ENCODE results near the gene CCDC121. TPM values are rescaled to one million over a fixed set of nuclear protein-coding genes. Genes with fewer than 3 reads are reported as not detected.
"Not testable (repeated sequence)": the region's sequence is repeated elsewhere in the genome, so short reads cannot be mapped to it uniquely, and the experiment has no call there.

The CCDC121 gene
- total RNA-seq, 1 donor from 2014 or later, result 5.9 TPM

GRCh38 chr2:27640722-27641245 is 12.0 kb upstream of the CCDC121 start:
- no peak overlapping the region for H3K27ac ChIP-seq
- peaks cover 97% of the 10 kb centered on the region for H3K36me3 ChIP-seq
- DNase-seq (no peak), ATAC-seq (no peak)
- H3K4me3 ChIP-seq, result no peak overlapping the region
- no peaks in the 10 kb centered on the region for H3K4me1 ChIP-seq
- no peaks in the 10 kb centered on the region for H3K27me3 ChIP-seq (ENCODE audit: low read depth)
- intact Hi-C loops (cut with DNase I), result no loop called here
- TF ChIP-seq, protein P1, sequence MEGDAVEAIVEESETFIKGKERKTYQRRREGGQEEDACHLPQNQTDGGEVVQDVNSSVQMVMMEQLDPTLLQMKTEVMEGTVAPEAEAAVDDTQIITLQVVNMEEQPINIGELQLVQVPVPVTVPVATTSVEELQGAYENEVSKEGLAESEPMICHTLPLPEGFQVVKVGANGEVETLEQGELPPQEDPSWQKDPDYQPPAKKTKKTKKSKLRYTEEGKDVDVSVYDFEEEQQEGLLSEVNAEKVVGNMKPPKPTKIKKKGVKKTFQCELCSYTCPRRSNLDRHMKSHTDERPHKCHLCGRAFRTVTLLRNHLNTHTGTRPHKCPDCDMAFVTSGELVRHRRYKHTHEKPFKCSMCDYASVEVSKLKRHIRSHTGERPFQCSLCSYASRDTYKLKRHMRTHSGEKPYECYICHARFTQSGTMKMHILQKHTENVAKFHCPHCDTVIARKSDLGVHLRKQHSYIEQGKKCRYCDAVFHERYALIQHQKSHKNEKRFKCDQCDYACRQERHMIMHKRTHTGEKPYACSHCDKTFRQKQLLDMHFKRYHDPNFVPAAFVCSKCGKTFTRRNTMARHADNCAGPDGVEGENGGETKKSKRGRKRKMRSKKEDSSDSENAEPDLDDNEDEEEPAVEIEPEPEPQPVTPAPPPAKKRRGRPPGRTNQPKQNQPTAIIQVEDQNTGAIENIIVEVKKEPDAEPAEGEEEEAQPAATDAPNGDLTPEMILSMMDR (IDR thresholded peaks at IDR 0.05), result no peak
- H3K9me3 ChIP-seq, result no peaks in the 10 kb centered on the region

DNA sequence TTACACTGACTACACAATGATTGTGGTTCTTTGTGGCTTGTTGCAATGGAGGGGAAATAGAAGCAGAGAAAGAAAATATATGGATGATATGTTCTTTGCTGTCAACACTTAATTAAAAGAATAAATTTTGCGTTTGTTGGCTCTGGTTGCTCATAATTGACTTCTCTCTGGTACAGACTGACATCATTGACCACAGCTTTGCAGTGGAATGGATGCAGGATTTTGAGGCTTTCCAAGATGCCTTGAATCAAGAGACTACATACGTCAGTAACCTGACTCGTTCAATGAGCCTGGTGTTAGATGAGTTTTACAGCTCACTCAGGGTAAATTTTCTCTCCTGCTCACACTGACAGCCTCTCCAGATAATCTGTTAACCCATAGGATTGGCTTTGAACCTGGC is 9.9 kb upstream of the CCDC121 start:
- no peaks in the 10 kb centered on the region for H3K4me1 ChIP-seq
- H3K9me3 ChIP-seq, result no peaks in the 10 kb centered on the region
- DNase-seq, result no peak
- ATAC-seq, result no peak
- TF ChIP-seq, protein P1 (IDR thresholded peaks at IDR 0.05), result no peak
- intact Hi-C loops (cut with DNase I), result no loop called here
- peaks cover 97% of the 10 kb centered on the region for H3K36me3 ChIP-seq
- no peak overlapping the region for H3K27ac ChIP-seq
- H3K27me3 ChIP-seq (ENCODE audit: low read depth), result no peaks in the 10 kb centered on the region
- H3K4me3 ChIP-seq, result no peak overlapping the region

- DNase-seq (no peak), ATAC-seq (no peak)
- no peaks in the 10 kb centered on the region for H3K27me3 ChIP-seq (ENCODE audit: low read depth)
- no peaks in the 10 kb centered on the region for H3K4me1 ChIP-seq
- intact Hi-C loops (cut with DNase I), result no loop called here
- no peak overlapping the region for H3K4me3 ChIP-seq
- TF ChIP-seq, protein P1 (IDR thresholded peaks at IDR 0.05), result no peak
- no peak overlapping the region for H3K27ac ChIP-seq
- no peaks in the 10 kb centered on the region for H3K9me3 ChIP-seq
- H3K36me3 ChIP-seq, result peaks cover 97% of the 10 kb centered on the region
Measured at GRCh38 chr2:27638037-27638637, 9.3 kb upstream of the CCDC121 start.

- DNase-seq, result no peak
- no peaks in the 10 kb centered on the region for H3K4me1 ChIP-seq
- no peak overlapping the region for H3K4me3 ChIP-seq
- no peak overlapping the region for H3K27ac ChIP-seq
- no peaks in the 10 kb centered on the region for H3K27me3 ChIP-seq (ENCODE audit: low read depth)
- H3K9me3 ChIP-seq, result no peaks in the 10 kb centered on the region
- H3K36me3 ChIP-seq, result peaks cover 100% of the 10 kb centered on the region
- TF ChIP-seq, protein P1 (IDR thresholded peaks at IDR 0.05), result no peak
- ATAC-seq, result no peak
- intact Hi-C loops (cut with DNase I), result no loop called here
Measured at GRCh38 chr2:27636766-27637165, 8.0 kb upstream of the CCDC121 start.

- no peaks in the 10 kb centered on the region for H3K9me3 ChIP-seq
- H3K36me3 ChIP-seq, result peaks cover 91% of the 10 kb centered on the region
- H3K27ac ChIP-seq, result no peak overlapping the region
- no peak for ATAC-seq
- DNase-seq, result no peak
- peaks cover 9% of the 10 kb centered on the region for H3K4me1 ChIP-seq
- H3K4me3 ChIP-seq, result no peak overlapping the region
- TF ChIP-seq, protein P1 (IDR thresholded peaks at IDR 0.05), result no peak
- H3K27me3 ChIP-seq (ENCODE audit: low read depth), result no peaks in the 10 kb centered on the region
- intact Hi-C loops (cut with DNase I), result no loop called here
Measured at GRCh38 chr2:27634291-27634690, 5.5 kb upstream of the CCDC121 start.

GRCh38 chr2:27630257-27630656 is 1.4 kb upstream of the CCDC121 start:
- DNase-seq; ATAC-seq; intact Hi-C loops (cut with DNase I); H3K27ac ChIP-seq; H3K27me3 ChIP-seq (ENCODE audit: low read depth); H3K4me3 ChIP-seq; H3K9me3 ChIP-seq: not testable (repeated sequence)
- Histone ChIP-seq H3K4me1 (peaks cover 34% of the 10 kb centered on the region), H3K36me3 (peaks cover 50% of the 10 kb centered on the region)

All from lower lobe of right lung (tissue), 2 donors.